ENCODE data around the gene YDJC. TPM values are rescaled to one million over a fixed set of nuclear protein-coding genes. Genes with fewer than 3 reads are reported as not detected.

The YDJC gene
- total and polyA plus RNA-seq, 9 of the 15 experiments (the other 6 are each of a cell fraction or from before 2014, with no cell fraction given), result 13.5 to 871 (median 164) TPM

GRCh38 chr22:21590809-21591641 is 38.8 kb downstream of the YDJC start:
- Histone ChIP-seq H3K27ac (ENCODE audit: extremely low read depth, low read depth, low read length) (no peak overlapping the region), H3K79me2 (ENCODE audit: control insufficient read depth, insufficient read depth, low read length) (peaks cover 96% of the 10 kb centered on the region), H3K9ac (ENCODE audit: insufficient read depth in 1 of 2, low read depth in 2 of 2, low read length in 2 of 2) (peak overlapping the region in 1 of 2 experiments; percentile 56; a peak in 2 of 4 replicates), H3K27me3 (ENCODE audit: control insufficient read depth in 2 of 2, insufficient read depth in 2 of 2, low read length in 2 of 2) (no peaks in the 10 kb centered on the region; a peak in 1 of 5 replicates), H3K36me3 (ENCODE audit: control insufficient read depth, insufficient read depth, low read length) (peaks cover 83% of the 10 kb centered on the region), H4K20me1 (replicated peaks; ENCODE audit: control insufficient read depth, insufficient read depth, low read length) (peaks cover 65% of the 10 kb centered on the region), H3K4me2 (ENCODE audit: insufficient read depth, low read length) (no peak overlapping the region), H3K9me1 (ENCODE audit: control insufficient read depth, insufficient read depth, low read length) (peaks cover 19% of the 10 kb centered on the region), H3K4me1 (replicated peaks in 1 of 2; ENCODE audit: control insufficient read depth in 2 of 2, insufficient read depth in 2 of 2, low read length in 2 of 2) (peaks cover 24 to 37% of the 10 kb centered on the region in 2 experiments), H2AFZ (ENCODE audit: low read depth, low read length) (no peak overlapping the region), H3K9me3 (replicated peaks; ENCODE audit: control insufficient read depth, insufficient read depth, low read depth, low read length) (no peaks in the 10 kb centered on the region), H3K4me3 (no peak overlapping the region)
- CTCF ChIA-PET (ENCODE audit: low intra/inter-chr PET ratio), result interaction anchor here (1.0 kb wide), 1 partner anchor 14 kb away, joined by 3 read pairs; no protein-coding TSS in a partner anchor
- intact Hi-C loops (cut with micrococcal nuclease) (no loop called here), in situ Hi-C loops (cut with MboI) (no loop called here)
- ATAC-seq (no peak), DNase-seq (ENCODE audit: extremely low read depth in 1 of 4, low spot score in 3 of 4) (no peak), FAIRE-seq (no peak)
- 63% methylated on average over 9 of the region's 9 CpGs for WGBS (ENCODE audit: insufficient coverage, low coverage, missing lambda C conversion rate)
- POLR2A ChIA-PET, result interaction anchor here (1.4 to 76.8 kb wide), 3 partner anchors 18 to 28 kb away, joined by 5 to 4622 read pairs (median 4622); partner anchors contain the start of genes CCDC116, SDF2L1 and YDJC
- no TSS peak for BruUV-seq (replicated peaks)
- TF ChIP-seq ARID3B (CRISPR knock-in tag; IDR thresholded peaks at IDR 0.05; ENCODE audit: borderline replicate concordance) (0 out of 2 replicates have a peak, but pooled peaks have one; percentile 16), CBX1 (IDR thresholded peaks at IDR 0.05; ENCODE audit: low read depth) (no peak), LCOR (CRISPR knock-in tag; IDR thresholded peaks at IDR 0.05) (no peak), COPS2 (conservative IDR thresholded peaks at IDR 0.05) (no peak), HNRNPLL (IDR thresholded peaks at IDR 0.05; ENCODE audit: low read depth, low read length, poor library complexity, severe bottlenecking) (peak; percentile 24), PRMT5 (CRISPR knock-in tag; IDR thresholded peaks at IDR 0.05) (no peak), RBM22 (IDR thresholded peaks at IDR 0.05; ENCODE audit: low read depth, low read length, poor library complexity, severe bottlenecking) (no peak), CEBPG (CRISPR knock-in tag; IDR thresholded peaks at IDR 0.05) (no peak), CEBPG (tag; conservative IDR thresholded peaks at IDR 0.05 in 1 of 2, IDR thresholded peaks at IDR 0.05 in 1 of 2) (no peak), CTBP1 (IDR thresholded peaks at IDR 0.05; ENCODE audit: borderline replicate concordance) (no peak), ZNF347 (CRISPR knock-in tag; IDR thresholded peaks at IDR 0.05; ENCODE audit: low read depth) (no peak), SMARCE1 (IDR thresholded peaks at IDR 0.05) (no peak), NR3C1 (CRISPR knock-in tag; IDR thresholded peaks at IDR 0.05) (no peak), ZNF124 (CRISPR knock-in tag; IDR thresholded peaks at IDR 0.05) (no peak), TEAD1 (CRISPR knock-in tag; IDR thresholded peaks at IDR 0.05) (no peak), U2AF1 (optimal IDR thresholded peaks at IDR 0.05; ENCODE audit: low read depth, low read length) (no peak)
- TF ChIP-seq, protein P1, sequence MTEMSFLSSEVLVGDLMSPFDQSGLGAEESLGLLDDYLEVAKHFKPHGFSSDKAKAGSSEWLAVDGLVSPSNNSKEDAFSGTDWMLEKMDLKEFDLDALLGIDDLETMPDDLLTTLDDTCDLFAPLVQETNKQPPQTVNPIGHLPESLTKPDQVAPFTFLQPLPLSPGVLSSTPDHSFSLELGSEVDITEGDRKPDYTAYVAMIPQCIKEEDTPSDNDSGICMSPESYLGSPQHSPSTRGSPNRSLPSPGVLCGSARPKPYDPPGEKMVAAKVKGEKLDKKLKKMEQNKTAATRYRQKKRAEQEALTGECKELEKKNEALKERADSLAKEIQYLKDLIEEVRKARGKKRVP (CRISPR knock-in tag; IDR thresholded peaks at IDR 0.05), result no peak
- TF ChIP-seq, protein P2, sequence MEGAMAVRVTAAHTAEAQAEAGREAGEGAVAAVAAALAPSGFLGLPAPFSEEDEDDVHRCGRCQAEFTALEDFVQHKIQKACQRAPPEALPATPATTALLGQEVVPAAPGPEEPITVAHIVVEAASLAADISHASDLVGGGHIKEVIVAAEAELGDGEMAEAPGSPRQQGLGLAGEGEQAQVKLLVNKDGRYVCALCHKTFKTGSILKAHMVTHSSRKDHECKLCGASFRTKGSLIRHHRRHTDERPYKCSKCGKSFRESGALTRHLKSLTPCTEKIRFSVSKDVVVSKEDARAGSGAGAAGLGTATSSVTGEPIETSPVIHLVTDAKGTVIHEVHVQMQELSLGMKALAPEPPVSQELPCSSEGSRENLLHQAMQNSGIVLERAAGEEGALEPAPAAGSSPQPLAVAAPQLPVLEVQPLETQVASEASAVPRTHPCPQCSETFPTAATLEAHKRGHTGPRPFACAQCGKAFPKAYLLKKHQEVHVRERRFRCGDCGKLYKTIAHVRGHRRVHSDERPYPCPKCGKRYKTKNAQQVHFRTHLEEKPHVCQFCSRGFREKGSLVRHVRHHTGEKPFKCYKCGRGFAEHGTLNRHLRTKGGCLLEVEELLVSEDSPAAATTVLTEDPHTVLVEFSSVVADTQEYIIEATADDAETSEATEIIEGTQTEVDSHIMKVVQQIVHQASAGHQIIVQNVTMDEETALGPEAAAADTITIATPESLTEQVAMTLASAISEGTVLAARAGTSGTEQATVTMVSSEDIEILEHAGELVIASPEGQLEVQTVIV (CRISPR knock-in tag; IDR thresholded peaks at IDR 0.05; ENCODE audit: borderline replicate concordance), result no peak

Measured in K562 (cell line).